ENCODE data around the gene ARID2.

- TF ChIP-seq POLR2A (IDR thresholded peaks at IDR 0.05) (no peak), CTCF (IDR thresholded peaks at IDR 0.05 in 4 of 5, conservative IDR thresholded peaks at IDR 0.05 in 1 of 5) (no peak)
Observed at GRCh38 chr12:45712319-45712718, 17.2 kb upstream of the ARID2 start.

Data from gastrocnemius medialis (tissue), 4 donors.